Measurements from ENCODE around the gene NFASC. TPM values are rescaled to one million over a fixed set of nuclear protein-coding genes. Genes with fewer than 3 reads are reported as not detected.

Gene NFASC
- total RNA-seq, 1 donor from 2014 or later: 3.8 TPM

- H3K4me3 Mint-ChIP-seq (ENCODE audit: unreplicated experiment): no peak overlapping the region
Measured at GRCh38 chr1:204958317-204959307, 88.0 kb downstream of the NFASC start.

GRCh38 chr1:204959374-204959773, 88.7 kb downstream of the NFASC start:
- Mint-ChIP-seq H3K27ac (ENCODE audit: unreplicated experiment) (no peak overlapping the region), H3K4me3 (ENCODE audit: unreplicated experiment) (no peak overlapping the region), H3K27me3 (ENCODE audit: unreplicated experiment) (peaks cover 1% of the 10 kb centered on the region), H3K36me3 (ENCODE audit: low read depth, unreplicated experiment) (no peaks in the 10 kb centered on the region), H3K9me3 (ENCODE audit: unreplicated experiment) (no peaks in the 10 kb centered on the region), H3K4me1 (ENCODE audit: unreplicated experiment) (no peaks in the 10 kb centered on the region)
- no peak for TF ChIP-seq CTCF (IDR thresholded peaks at IDR 0.05; ENCODE audit: unreplicated experiment)
- DNase-seq (ENCODE audit: low spot score): no peak

More at GRCh38 chr1:204958317-204959307, 88.0 kb downstream of the NFASC start:
- no peak for TF ChIP-seq CTCF (IDR thresholded peaks at IDR 0.05; ENCODE audit: unreplicated experiment)
- Mint-ChIP-seq H3K27me3 (ENCODE audit: unreplicated experiment) (peaks cover 1% of the 10 kb centered on the region), H3K4me1 (ENCODE audit: unreplicated experiment) (no peaks in the 10 kb centered on the region), H3K27ac (ENCODE audit: unreplicated experiment) (no peak overlapping the region), H3K9me3 (ENCODE audit: unreplicated experiment) (no peaks in the 10 kb centered on the region), H3K36me3 (ENCODE audit: low read depth, unreplicated experiment) (no peaks in the 10 kb centered on the region)
- no peak for DNase-seq (ENCODE audit: low spot score)

GRCh38 chr1:204959836-204960235, 89.2 kb downstream of the NFASC start:
- DNase-seq (ENCODE audit: low spot score): no peak
- H3K4me1 Mint-ChIP-seq (ENCODE audit: unreplicated experiment): no peaks in the 10 kb centered on the region
- H3K27ac Mint-ChIP-seq (ENCODE audit: unreplicated experiment): no peak overlapping the region
- H3K4me3 Mint-ChIP-seq (ENCODE audit: unreplicated experiment): no peak overlapping the region
- no peak for TF ChIP-seq CTCF (IDR thresholded peaks at IDR 0.05; ENCODE audit: unreplicated experiment)
- H3K36me3 Mint-ChIP-seq (ENCODE audit: low read depth, unreplicated experiment): no peaks in the 10 kb centered on the region
- peaks cover 1% of the 10 kb centered on the region for H3K27me3 Mint-ChIP-seq (ENCODE audit: unreplicated experiment)
- H3K9me3 Mint-ChIP-seq (ENCODE audit: unreplicated experiment): no peaks in the 10 kb centered on the region

- Mint-ChIP-seq H3K4me1 (ENCODE audit: unreplicated experiment) (no peaks in the 10 kb centered on the region), H3K36me3 (ENCODE audit: low read depth, unreplicated experiment) (no peaks in the 10 kb centered on the region), H3K27ac (ENCODE audit: unreplicated experiment) (no peak overlapping the region), H3K4me3 (ENCODE audit: unreplicated experiment) (no peak overlapping the region), H3K9me3 (ENCODE audit: unreplicated experiment) (no peaks in the 10 kb centered on the region), H3K27me3 (ENCODE audit: unreplicated experiment) (peaks cover 1% of the 10 kb centered on the region)
- TF ChIP-seq CTCF (IDR thresholded peaks at IDR 0.05; ENCODE audit: unreplicated experiment): no peak
- DNase-seq (ENCODE audit: low spot score): no peak
Measured at GRCh38 chr1:204960306-204961125, 89.9 kb downstream of the NFASC start.

All from endothelial cell (in vitro differentiated cells).